ENCODE data around the gene LEFTY1. TPM values are rescaled to one million over a fixed set of nuclear protein-coding genes. Genes with fewer than 3 reads are reported as not detected.

The LEFTY1 gene
- total and polyA plus RNA-seq, 2 of the 4 experiments (the other 2 are of a cell fraction), result not detected

- H2AK9ac ChIP-seq (replicated peaks; ENCODE audit: low read depth, low read length, poor library complexity), result no peak overlapping the region
- no peaks in the 10 kb centered on the region for H3K27me3 ChIP-seq (ENCODE audit: control insufficient read depth, insufficient read depth, low read length)
- dilution Hi-C loops (cut with HindIII; ENCODE audit: low sequenced_read_pairs, unreplicated experiment), result no loop called here
- BruUV-seq (replicated peaks), result no TSS peak
- ATAC-seq (ENCODE audit: low read depth) (no peak), DNase-seq (no peak)
- no peak for TF ChIP-seq POLR2A (IDR thresholded peaks at IDR 0.05; ENCODE audit: low read depth, low read length)
- no peak for TF ChIP-seq CHD1 (IDR thresholded peaks at IDR 0.05; ENCODE audit: low read depth, low read length)
- TF ChIP-seq, protein P1, sequence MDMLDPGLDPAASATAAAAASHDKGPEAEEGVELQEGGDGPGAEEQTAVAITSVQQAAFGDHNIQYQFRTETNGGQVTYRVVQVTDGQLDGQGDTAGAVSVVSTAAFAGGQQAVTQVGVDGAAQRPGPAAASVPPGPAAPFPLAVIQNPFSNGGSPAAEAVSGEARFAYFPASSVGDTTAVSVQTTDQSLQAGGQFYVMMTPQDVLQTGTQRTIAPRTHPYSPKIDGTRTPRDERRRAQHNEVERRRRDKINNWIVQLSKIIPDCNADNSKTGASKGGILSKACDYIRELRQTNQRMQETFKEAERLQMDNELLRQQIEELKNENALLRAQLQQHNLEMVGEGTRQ (IDR thresholded peaks at IDR 0.05; ENCODE audit: low read depth, low read length), result no peak
- no peak for TF ChIP-seq MAFK (IDR thresholded peaks at IDR 0.05; ENCODE audit: low read depth, low read length)
- no peak for TF ChIP-seq CTCF (conservative IDR thresholded peaks at IDR 0.05; ENCODE audit: low read depth, low read length)
- no peak for TF ChIP-seq MAZ (IDR thresholded peaks at IDR 0.05; ENCODE audit: borderline replicate concordance, low read depth, low read length)
- TF ChIP-seq, protein P2, sequence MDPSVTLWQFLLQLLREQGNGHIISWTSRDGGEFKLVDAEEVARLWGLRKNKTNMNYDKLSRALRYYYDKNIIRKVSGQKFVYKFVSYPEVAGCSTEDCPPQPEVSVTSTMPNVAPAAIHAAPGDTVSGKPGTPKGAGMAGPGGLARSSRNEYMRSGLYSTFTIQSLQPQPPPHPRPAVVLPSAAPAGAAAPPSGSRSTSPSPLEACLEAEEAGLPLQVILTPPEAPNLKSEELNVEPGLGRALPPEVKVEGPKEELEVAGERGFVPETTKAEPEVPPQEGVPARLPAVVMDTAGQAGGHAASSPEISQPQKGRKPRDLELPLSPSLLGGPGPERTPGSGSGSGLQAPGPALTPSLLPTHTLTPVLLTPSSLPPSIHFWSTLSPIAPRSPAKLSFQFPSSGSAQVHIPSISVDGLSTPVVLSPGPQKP (IDR thresholded peaks at IDR 0.05; ENCODE audit: borderline replicate concordance, low read depth, low read length), result no peak
- TF ChIP-seq RAD21 (IDR thresholded peaks at IDR 0.05; ENCODE audit: low read length), result no peak
- no peak for TF ChIP-seq NFE2L2 (IDR thresholded peaks at IDR 0.05; ENCODE audit: low read depth, low read length)
- TF ChIP-seq FOS (IDR thresholded peaks at IDR 0.05; ENCODE audit: low read depth, low read length), result no peak
- TF ChIP-seq RCOR1 (IDR thresholded peaks at IDR 0.05; ENCODE audit: insufficient replicate concordance, low read length), result no peak
- no peak for TF ChIP-seq RFX5 (IDR thresholded peaks at IDR 0.05; ENCODE audit: low read depth, low read length)
- no peaks in the 10 kb centered on the region for H3K9me3 ChIP-seq (ENCODE audit: control insufficient read depth, insufficient read depth, low read length)
- H2BK5ac ChIP-seq (ENCODE audit: low read depth, low read length, poor library complexity, severe bottlenecking), result no peak overlapping the region
- H3K36me3 ChIP-seq (ENCODE audit: control insufficient read depth, insufficient read depth, low read length), result peaks cover 46% of the 10 kb centered on the region
- in situ Hi-C loops (cut with MboI; ENCODE audit: low sequenced_read_pairs), result no loop called here
- H2BK120ac ChIP-seq (ENCODE audit: low read depth, low read length), result no peak overlapping the region
- no peak overlapping the region for H3K4me3 ChIP-seq (ENCODE audit: insufficient read depth, low read depth, low read length)
- H2AFZ ChIP-seq (replicated peaks; ENCODE audit: low read length, poor library complexity), result no peak overlapping the region
- no peak overlapping the region for H2BK15ac ChIP-seq (ENCODE audit: low read depth, low read length)
- no peak overlapping the region for H4K8ac ChIP-seq (ENCODE audit: low read depth in 2 of 2, low read length in 2 of 2)
- peaks cover 6% of the 10 kb centered on the region for H4K20me1 ChIP-seq (ENCODE audit: insufficient read depth, low read length)
- ChIA-PET POLR2A (ENCODE audit: unreplicated experiment) (no interaction called here), CTCF (interaction anchor here (0.6 kb wide), 1 partner anchor 64 kb away, joined by 5 read pairs; no protein-coding TSS in a partner anchor)
- no peak overlapping the region for H3K56ac ChIP-seq (ENCODE audit: extremely low read depth, insufficient read depth, low read length)
- no peak overlapping the region for H2AK5ac ChIP-seq (ENCODE audit: low read depth, low read length)
- no CpG with 5 or more reads among the region's 3 CpGs for WGBS, 2 experiments (ENCODE audit: extremely low coverage in 2 of 2, insufficient read length in 1 of 2)
- H3K79me1 ChIP-seq (ENCODE audit: low read depth in 1 of 2, low read length in 2 of 2), result peaks cover 0 to 22% of the 10 kb centered on the region in 2 experiments; a peak in 3 of 4 replicates
- peaks cover 17% of the 10 kb centered on the region for H3K9me1 ChIP-seq (ENCODE audit: insufficient read depth, low read length)
- no peak overlapping the region for H3K9ac ChIP-seq (ENCODE audit: low read depth, low read length)
- no peak overlapping the region for H3K14ac ChIP-seq (replicated peaks; ENCODE audit: low read depth, low read length)
- no peak overlapping the region for H3K27ac ChIP-seq (ENCODE audit: insufficient read depth, low read length)
- H4K91ac ChIP-seq (ENCODE audit: insufficient read depth, low read depth, low read length), result no peak overlapping the region
- no peak overlapping the region for H3K18ac ChIP-seq (ENCODE audit: low read depth, low read length)
- H3K4ac ChIP-seq (ENCODE audit: low read depth, low read length), result no peak overlapping the region
- intact Hi-C loops (cut with micrococcal nuclease), result no loop called here
- no peak overlapping the region for H3K4me2 ChIP-seq (ENCODE audit: low read depth, low read length)
- peaks cover 4% of the 10 kb centered on the region; the same call in 1 of the 2 replicates for H3K4me1 ChIP-seq (ENCODE audit: control insufficient read depth, insufficient read depth, low read length)
- H4K5ac ChIP-seq (ENCODE audit: low read depth, low read length), result no peak overlapping the region
- no peak overlapping the region for H3K23ac ChIP-seq (ENCODE audit: low read depth, low read length)
- no peak overlapping the region for H2BK20ac ChIP-seq (ENCODE audit: low read depth, low read length)
Measured at GRCh38 chr1:225870911-225871310, 18.0 kb downstream of the LEFTY1 start.
